Endothelial cell (in vitro differentiated cells): Measurements from ENCODE around the gene GSTT4. TPM values are rescaled to one million over a fixed set of nuclear protein-coding genes. Genes with fewer than 3 reads are reported as not detected.

Source experiments
- DNase-seq: peaks from one replicate; pipeline ENCODE4 v3.0.0; 2021; ENCODE audit warnings: low spot score
- H3K27ac Mint-ChIP-seq: one replicate; pipeline ENCODE4 v1.8.0; 2021; ENCODE audit warnings: mixed read lengths, inconsistent platforms; ENCODE audit not compliant: unreplicated experiment
- H3K27me3 Mint-ChIP-seq: one replicate; pipeline ENCODE4 v1.8.0; 2021; ENCODE audit warnings: mild to moderate bottlenecking, moderate library complexity, mixed read lengths, inconsistent platforms; ENCODE audit not compliant: unreplicated experiment
- H3K36me3 Mint-ChIP-seq: one replicate; pipeline ENCODE4 v1.8.0; 2021; ENCODE audit warnings: mild to moderate bottlenecking, low read depth, mixed read lengths, inconsistent platforms; ENCODE audit not compliant: unreplicated experiment
- H3K4me1 Mint-ChIP-seq: one replicate; pipeline ENCODE4 v1.8.0; 2021; ENCODE audit warnings: mild to moderate bottlenecking, mixed read lengths, inconsistent platforms; ENCODE audit not compliant: unreplicated experiment
- H3K4me3 Mint-ChIP-seq: one replicate; pipeline ENCODE4 v1.8.0; 2021; ENCODE audit warnings: mild to moderate bottlenecking, mixed read lengths, inconsistent platforms; ENCODE audit not compliant: unreplicated experiment
- H3K9me3 Mint-ChIP-seq: one replicate; pipeline ENCODE4 v1.8.0; 2021; ENCODE audit warnings: mixed read lengths, inconsistent platforms; ENCODE audit not compliant: unreplicated experiment
- CTCF ChIP-seq: fragments of 200-600 bp; sonication (generic); IDR thresholded peaks from one replicate; pipeline ENCODE4 v1.5.0; 2021; ENCODE audit warnings: antibody characterized with exemption; ENCODE audit not compliant: unreplicated experiment
- total RNA-seq: library from RNA; stranded (reverse); fragmentation: NEBNext Ultra II Directional; extraction: Animal tissue kit (Norgen Biotek cat#: 25700); gene quantifications from one replicate; pipeline ENCODE4 v1.2.1, GENCODE V29; 2021; ENCODE audit not compliant: unreplicated experiment

GSTT4 gene
- total RNA-seq, 1 donor from 2014 or later = not detected

DNA sequence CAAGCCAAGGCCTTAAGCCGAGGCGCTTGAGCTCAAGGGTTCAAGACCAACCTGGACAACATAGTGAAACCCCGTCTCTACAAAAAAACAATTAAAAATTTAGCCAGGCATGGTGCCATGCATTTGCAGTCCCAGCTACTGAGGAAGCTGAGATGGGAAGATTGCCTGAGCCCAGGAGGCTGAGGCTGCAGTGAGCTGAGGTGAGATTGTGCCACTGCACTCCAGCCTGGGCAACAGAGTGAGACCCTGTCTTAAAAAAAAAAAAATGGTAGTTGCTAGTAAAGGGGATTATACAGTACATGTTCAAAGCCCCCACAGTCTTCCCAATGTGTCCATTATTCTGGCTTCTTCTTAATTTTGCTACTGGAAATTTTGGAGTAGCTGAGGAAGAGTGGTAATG lies 24.1 kb upstream of the GSTT4 start:
- Mint-ChIP-seq H3K4me1 (peaks cover 14% of the 10 kb centered on the region), H3K4me3 (no peak overlapping the region), H3K9me3 (no peaks in the 10 kb centered on the region), H3K27me3 (peaks cover 1% of the 10 kb centered on the region), H3K27ac (no peak overlapping the region), H3K36me3 (no peaks in the 10 kb centered on the region)
- DNase-seq = no peak
- no peak for TF ChIP-seq CTCF

DNA sequence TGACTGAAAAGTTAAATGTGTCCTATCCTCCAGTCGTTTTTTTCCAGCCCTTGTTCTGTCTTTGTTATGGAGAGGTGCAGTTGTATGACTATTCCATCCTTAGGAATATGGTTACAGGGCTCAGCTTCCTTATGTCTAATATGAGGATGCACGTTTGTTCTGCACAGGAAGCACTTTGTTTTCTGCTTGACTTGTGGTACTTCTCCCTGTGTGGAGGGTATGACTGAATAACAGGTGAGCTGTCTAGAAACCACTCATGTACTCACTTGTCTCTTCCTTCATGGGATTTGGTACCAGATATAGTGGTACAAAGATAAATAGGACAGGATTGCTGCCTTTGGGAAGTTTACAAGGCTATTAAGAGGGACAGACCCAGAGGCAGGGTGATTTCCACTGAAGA lies 23.3 kb upstream of the GSTT4 start:
- no peaks in the 10 kb centered on the region for H3K36me3 Mint-ChIP-seq
- peaks cover 9% of the 10 kb centered on the region for H3K4me1 Mint-ChIP-seq
- peaks cover 1% of the 10 kb centered on the region for H3K27me3 Mint-ChIP-seq
- no peak overlapping the region for H3K27ac Mint-ChIP-seq
- no peak for TF ChIP-seq CTCF
- no peak for DNase-seq
- H3K9me3 Mint-ChIP-seq = no peaks in the 10 kb centered on the region
- no peak overlapping the region for H3K4me3 Mint-ChIP-seq

GRCh38 chr22:24027991-24028390 lies 22.7 kb upstream of the GSTT4 start:
- Mint-ChIP-seq H3K9me3 (no peaks in the 10 kb centered on the region), H3K27me3 (peaks cover 1% of the 10 kb centered on the region), H3K36me3 (no peaks in the 10 kb centered on the region), H3K4me3 (no peak overlapping the region), H3K4me1 (peaks cover 6% of the 10 kb centered on the region), H3K27ac (no peak overlapping the region)
- TF ChIP-seq CTCF = no peak
- DNase-seq = no peak

DNA sequence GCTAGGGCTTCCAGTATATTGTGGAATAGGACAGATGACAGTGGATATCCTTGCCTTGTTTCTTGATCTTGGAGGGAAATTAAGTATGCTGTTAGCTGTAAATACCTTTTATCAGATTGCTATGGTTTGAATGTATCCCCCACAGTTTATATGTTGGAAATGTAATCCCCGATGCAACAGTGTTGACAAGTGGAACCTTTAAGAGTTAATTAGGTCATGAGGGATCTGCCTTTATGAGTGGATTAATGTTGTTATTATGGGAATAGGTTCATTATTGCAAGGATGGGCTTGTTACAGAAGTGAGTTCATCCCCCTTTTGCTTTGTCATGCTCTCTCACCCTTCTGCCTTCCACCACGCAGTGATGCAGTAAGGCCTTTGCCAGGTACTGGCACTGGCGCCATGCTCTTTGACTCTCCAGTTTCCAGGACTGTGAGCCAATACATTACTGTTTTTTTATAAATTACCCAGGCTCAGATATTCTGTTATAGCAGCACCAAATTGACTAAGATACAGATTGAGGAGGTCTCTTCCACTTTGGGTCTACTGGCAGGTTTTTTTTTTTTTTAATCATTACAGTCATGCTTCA lies 22.2 kb upstream of the GSTT4 start:
- no peak overlapping the region for H3K4me3 Mint-ChIP-seq
- DNase-seq = no peak
- no peak overlapping the region for H3K27ac Mint-ChIP-seq
- peaks cover 1% of the 10 kb centered on the region for H3K27me3 Mint-ChIP-seq
- no peak for TF ChIP-seq CTCF
- H3K4me1 Mint-ChIP-seq = peaks cover 4% of the 10 kb centered on the region
- no peaks in the 10 kb centered on the region for H3K36me3 Mint-ChIP-seq
- H3K9me3 Mint-ChIP-seq = no peaks in the 10 kb centered on the region

DNA sequence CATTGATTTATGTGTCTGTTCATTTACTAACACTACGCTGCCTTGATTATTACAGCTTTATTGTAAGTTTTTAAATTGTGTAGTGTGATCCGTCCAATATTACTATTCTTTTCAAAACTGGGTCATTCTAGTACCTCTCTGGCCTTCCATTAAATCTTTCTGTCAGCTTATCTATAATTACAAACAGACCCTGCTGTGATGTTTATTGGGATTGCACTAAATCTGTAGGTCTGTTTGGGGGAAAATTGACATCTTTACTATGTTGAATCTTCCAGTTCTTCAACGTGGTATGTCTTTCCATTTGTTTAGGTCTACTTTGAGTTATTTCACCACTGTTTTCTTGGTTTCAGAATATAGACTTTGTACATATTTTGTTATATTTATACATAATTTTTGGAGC lies 21.5 kb upstream of the GSTT4 start:
- no peak for DNase-seq
- no peak for TF ChIP-seq CTCF
- H3K4me3 Mint-ChIP-seq = no peak overlapping the region
- H3K4me1 Mint-ChIP-seq = no peaks in the 10 kb centered on the region
- no peaks in the 10 kb centered on the region for H3K9me3 Mint-ChIP-seq
- H3K27ac Mint-ChIP-seq = no peak overlapping the region
- H3K27me3 Mint-ChIP-seq = peaks cover 1% of the 10 kb centered on the region
- no peaks in the 10 kb centered on the region for H3K36me3 Mint-ChIP-seq
